Vagina (tissue), 2 donors: Measurements from ENCODE around the gene ANKRD53.
"Not testable (repeated sequence)": the region's sequence is repeated elsewhere in the genome, so short reads cannot be mapped to it uniquely, and the experiment has no call there.

Experiments
- POLR2A ChIP-seq, 2 donors: fragments of 450-650 bp; IDR thresholded peaks; one replicate each; pipeline ENCODE4 v1.6.1; 2017; ENCODE audit warnings: antibody characterized with exemption in 2 of 2, mild to moderate bottlenecking in 2 of 2, moderate library complexity in 2 of 2
- POLR2AphosphoS5 ChIP-seq, 2 donors: sonication (generic); formaldehyde crosslinking; IDR thresholded peaks; one replicate each; pipeline ENCODE4 v1.9.0; 2017; ENCODE audit warnings: antibody characterized with exemption in 2 of 2, mild to moderate bottlenecking in 2 of 2, low read depth in 1 of 2; ENCODE audit not compliant: insufficient read depth in 1 of 2
- TF ChIP-seq, protein P1 (sequence below), 3 experiments: fragments of 450-650 bp in 2 of 3; fragments of 200-600 bp in 1 of 3; sonication (generic) in 1 of 3; IDR thresholded peaks; one replicate each; pipeline ENCODE4 v1.5.1; 2017 to 2019; ENCODE audit warnings: antibody characterized with exemption in 3 of 3, mild to moderate bottlenecking in 2 of 3, moderate library complexity in 2 of 3

DNA sequence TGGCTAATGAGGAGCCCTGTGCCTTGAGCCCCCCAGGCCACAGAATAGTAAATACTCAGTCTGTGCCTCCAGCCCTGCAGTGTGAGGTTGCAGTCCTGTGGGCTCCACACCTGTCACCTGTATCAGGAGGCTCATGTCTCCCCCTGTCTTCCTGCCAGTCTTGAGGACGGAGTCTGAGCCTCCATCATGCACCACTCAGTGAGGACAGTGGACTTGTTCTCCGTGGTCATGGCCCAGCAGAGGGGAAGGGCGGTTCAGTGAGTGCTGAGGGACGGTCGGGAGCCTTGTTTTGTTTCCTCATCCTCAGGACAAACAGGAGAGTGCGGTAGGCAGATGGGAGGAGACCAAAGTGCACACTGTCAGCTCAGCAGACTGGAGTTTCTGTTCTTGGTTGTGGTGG, 33.4 kb downstream of the ANKRD53 start:
- TF ChIP-seq, protein P1, sequence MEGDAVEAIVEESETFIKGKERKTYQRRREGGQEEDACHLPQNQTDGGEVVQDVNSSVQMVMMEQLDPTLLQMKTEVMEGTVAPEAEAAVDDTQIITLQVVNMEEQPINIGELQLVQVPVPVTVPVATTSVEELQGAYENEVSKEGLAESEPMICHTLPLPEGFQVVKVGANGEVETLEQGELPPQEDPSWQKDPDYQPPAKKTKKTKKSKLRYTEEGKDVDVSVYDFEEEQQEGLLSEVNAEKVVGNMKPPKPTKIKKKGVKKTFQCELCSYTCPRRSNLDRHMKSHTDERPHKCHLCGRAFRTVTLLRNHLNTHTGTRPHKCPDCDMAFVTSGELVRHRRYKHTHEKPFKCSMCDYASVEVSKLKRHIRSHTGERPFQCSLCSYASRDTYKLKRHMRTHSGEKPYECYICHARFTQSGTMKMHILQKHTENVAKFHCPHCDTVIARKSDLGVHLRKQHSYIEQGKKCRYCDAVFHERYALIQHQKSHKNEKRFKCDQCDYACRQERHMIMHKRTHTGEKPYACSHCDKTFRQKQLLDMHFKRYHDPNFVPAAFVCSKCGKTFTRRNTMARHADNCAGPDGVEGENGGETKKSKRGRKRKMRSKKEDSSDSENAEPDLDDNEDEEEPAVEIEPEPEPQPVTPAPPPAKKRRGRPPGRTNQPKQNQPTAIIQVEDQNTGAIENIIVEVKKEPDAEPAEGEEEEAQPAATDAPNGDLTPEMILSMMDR (IDR thresholded peaks at IDR 0.05) = not testable (repeated sequence)
- not testable (repeated sequence) for TF ChIP-seq POLR2AphosphoS5 (IDR thresholded peaks at IDR 0.05; ENCODE audit: insufficient read depth in 1 of 2, low read depth in 1 of 2); POLR2A (IDR thresholded peaks at IDR 0.05)
